Lower leg skin (tissue), 3 donors: ENCODE results near the gene FILIP1L.

Source experiments
- CTCF ChIP-seq, 3 donors: fragments of 450-650 bp; IDR thresholded peaks; one replicate each; pipeline ENCODE4 v1.5.1; 2016; ENCODE audit warnings: antibody characterized with exemption in 3 of 3, mild to moderate bottlenecking in 3 of 3, moderate library complexity in 2 of 3
- POLR2A ChIP-seq, 2 donors: fragments of 450-650 bp; IDR thresholded peaks; one replicate each; pipeline ENCODE4 v1.6.1; 2016 to 2017; ENCODE audit warnings: antibody characterized with exemption in 2 of 2, mild to moderate bottlenecking in 1 of 2, moderate library complexity in 1 of 2

GRCh38 chr3:99958222-99958912 is 155.9 kb downstream of the FILIP1L start:
- no peak for TF ChIP-seq CTCF (IDR thresholded peaks at IDR 0.05)
- TF ChIP-seq POLR2A (IDR thresholded peaks at IDR 0.05) = no peak
